Stimulated activated CD4-positive, alpha-beta T cell treated with anti-CD3 and anti-CD28 coated beads, Interleukin-2, amount 100 ng/mL, for 48 hours (primary cell): Measurements from ENCODE around the gene SCYGR5.
"Not testable (repeated sequence)": the region's sequence is repeated elsewhere in the genome, so short reads cannot be mapped to it uniquely, and the experiment has no call there.

Experiments used
- DNase-seq, 2 donors: peaks; one replicate each; pipeline ENCODE4 v3.0.0-alpha.2; 2020

SCYGR5 gene

DNA sequence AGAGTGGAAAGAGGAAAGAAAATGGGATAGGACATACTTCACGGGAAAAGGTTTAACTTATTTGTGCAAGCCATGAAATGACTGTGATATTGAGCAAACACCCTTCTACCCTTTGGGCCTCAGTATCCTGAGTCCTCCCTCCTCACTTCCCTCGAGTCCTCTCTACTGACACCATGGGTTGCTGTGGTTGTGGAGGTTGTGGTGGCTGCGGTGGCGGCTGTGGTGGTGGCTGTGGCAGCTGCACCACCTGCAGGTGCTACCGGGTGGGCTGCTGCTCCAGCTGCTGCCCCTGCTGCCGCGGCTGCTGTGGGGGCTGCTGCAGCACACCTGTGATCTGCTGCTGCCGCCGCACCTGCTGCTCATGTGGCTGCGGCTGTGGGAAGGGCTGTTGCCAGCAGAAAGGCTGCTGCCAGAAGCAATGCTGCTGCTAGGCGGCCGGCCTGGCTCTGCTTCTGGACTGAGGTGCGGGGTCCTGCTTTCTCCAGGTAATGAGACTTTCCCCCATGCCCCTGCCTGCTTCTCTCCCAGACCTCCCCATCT lies at the start of gene SCYGR5:
Gene SCYGR5, plus strand, starts transcription at position 174 of the 540 bp plus-strand sequence. Its CDS starts 0 bp downstream, at position 174.
- DNase-seq: not testable (repeated sequence)

- DNase-seq: no peak
Observed at GRCh38 chr2:227617316-227618230, 49.0 kb upstream of the SCYGR5 start, which contains the start of gene SCYGR4. Gene SCYGR4, plus strand, starts transcription at chr2:227617498. Its CDS starts 0 bp downstream, at chr2:227617498.

DNA sequence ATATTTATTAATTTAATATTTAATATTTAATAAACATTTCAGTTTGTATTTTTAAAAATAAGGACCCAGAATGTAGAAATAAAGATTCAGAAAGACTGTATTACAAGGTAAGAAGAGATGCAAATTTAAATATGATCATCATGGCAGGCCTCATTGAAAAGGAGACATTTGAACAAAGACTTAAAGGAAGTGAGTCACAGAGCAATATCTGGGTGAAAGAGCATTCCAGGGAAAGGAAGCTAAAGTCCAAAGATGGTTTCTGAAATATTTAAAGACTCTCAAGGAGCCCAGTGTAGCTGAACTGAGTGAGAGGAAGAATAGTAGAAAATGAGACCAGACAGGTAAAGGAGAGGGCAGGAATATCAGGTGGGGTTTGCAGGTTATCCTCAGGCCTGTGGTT lies 43.4 kb upstream of the SCYGR5 start:
- no peak for DNase-seq

GRCh38 chr2:227625420-227625819 lies 41.2 kb upstream of the SCYGR5 start:
- DNase-seq: no peak

DNA sequence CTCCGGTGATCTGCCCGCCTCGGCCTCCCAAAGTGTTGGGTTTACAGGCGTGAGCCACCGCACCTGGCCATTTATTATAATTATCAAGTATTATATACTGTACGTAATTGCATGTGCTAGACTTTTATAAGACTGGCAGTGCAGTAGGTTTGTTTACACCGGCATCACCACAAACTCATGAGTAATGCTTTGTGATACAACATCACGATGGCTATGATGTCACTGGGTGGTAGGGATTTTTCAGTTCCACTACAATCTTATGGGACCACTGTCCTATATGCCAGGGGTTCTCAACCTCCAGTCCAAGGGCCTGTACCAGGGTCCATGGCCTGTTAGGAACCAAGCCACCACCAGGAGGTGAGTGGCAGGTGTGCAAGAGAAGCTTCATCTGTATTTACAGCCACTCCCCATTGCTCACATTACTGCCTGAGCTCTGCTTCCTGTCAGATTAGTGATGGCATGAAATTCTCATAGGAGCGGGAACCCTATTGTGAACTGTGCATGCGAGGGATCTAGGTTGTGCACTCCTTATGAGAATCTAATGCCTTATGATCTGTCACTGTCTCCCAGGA lies 39.9 kb upstream of the SCYGR5 start:
- DNase-seq: no peak

GRCh38 chr2:227627769-227628168 lies 38.8 kb upstream of the SCYGR5 start:
- no peak for DNase-seq

DNA sequence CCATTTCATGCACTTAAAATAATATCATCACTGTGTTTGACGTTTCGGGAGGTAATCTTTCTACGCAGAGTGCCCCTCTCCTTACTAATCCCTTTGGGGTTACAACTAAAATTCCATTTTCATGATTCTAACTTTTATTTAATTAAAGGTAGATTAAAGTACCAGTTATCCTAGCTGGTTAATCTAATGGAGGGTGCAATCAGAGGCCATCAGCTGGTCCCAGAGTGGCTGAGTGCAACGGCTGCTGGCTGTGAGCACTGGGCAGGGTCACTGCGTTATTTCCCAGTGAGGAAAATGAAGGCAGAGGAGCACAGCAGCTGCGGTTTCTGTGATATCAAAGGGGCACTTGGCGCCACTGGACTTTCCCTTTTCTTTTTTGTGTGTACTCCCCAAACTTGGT lies 37.2 kb upstream of the SCYGR5 start:
- no peak for DNase-seq

DNA sequence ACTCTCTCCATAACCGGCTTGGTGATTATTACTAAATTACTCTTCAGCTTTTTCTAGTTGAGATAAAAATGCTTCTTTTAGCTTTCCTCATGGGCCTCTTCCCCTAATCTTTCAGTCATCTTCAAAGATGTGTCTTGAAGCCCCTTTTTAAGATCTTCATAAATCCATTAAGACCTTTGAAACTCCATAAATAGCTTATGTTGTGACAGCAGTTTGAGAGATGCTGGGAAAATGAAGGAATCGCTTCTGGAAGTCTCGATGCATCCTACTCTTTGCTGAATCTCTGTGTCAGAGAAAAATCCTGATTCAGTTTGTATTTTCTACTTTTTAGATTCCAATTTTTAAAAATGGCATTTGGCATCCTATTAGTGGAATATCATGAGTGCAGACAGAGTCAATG lies 36.3 kb upstream of the SCYGR5 start:
- DNase-seq: no peak

- no peak for DNase-seq
Observed at GRCh38 chr2:227632827-227633226, 33.8 kb upstream of the SCYGR5 start.

DNA sequence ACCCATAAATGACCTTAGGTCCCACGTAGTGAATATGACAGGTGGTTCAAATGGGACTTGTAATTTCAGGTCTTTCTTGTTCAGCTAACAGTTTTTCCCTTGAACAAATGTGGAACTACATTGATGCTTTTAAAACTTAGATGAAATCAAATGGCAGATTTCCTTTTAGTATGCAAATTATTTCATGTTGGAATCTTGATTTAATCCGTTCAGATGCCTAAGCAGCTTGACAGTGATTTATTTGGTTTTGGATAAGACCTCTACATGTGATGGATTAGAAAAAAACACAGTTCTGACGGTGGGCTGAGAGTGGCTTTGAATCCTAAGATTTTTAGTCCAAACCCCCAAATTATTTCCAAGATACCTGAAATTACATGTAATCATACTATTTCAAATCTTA lies 32.4 kb upstream of the SCYGR5 start:
- DNase-seq: no peak

- no peak for DNase-seq
Observed at GRCh38 chr2:227642656-227643055, 23.9 kb upstream of the SCYGR5 start.

GRCh38 chr2:227643990-227644551 lies 22.5 kb upstream of the SCYGR5 start:
- no peak for DNase-seq

DNA sequence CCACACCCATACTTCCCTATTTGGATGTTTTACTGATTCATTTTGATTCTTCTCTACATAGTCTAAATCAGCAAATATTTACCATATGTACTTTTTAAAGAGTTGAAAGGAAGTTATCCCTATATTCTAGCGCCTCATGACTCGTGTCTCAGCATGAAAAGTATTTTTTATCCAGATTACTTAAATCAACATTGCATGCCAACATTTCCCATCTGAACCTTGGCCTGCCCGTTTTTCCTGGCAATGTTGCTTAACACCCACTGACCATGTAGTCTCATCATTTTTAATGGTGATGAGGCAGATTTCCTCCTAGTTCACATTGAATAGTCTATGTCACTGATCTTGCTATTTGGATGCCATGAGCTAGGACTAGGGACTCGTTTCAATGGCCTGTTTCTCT lies 13.2 kb upstream of the SCYGR5 start:
- no peak for DNase-seq

DNA sequence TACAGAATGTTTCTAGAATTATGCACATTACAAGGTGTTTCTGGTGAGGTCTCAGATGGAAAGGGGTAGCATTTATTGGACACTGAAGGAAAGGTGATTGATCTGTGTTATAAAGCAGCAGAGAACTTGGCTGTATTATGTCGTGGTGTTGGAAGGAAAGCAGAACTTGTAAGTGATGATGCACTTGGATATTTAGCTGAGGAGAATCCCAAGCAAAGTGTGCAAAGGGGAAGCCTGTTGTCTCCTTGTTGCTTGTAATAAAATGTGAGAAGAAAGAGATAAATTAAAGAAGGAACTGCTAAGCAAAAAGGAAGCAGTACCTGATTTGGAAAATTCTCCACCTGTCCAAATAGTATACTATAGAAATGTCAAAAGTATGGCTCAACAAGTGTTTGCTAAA lies 12.2 kb upstream of the SCYGR5 start:
- no peak for DNase-seq

DNA sequence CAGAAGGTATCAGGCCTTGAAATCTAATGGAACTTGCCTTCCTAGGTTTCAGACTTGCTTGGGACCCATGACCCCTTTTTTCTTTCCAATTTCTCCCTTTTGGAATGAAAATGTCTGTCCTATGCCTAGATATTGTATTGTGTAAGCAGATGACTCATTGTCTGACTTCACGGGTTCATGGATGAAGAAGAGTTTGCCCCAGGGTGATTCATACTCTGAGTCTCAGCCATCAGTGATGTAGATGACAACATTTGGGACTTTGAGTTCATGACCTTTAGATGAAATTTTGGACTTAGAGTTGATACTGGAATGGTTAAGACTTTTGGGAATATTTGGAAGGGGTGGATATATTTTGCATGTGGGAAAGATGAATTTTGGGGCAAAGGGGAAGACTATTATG lies 11.2 kb upstream of the SCYGR5 start:
- no peak for DNase-seq

- no peak for DNase-seq
Observed at GRCh38 chr2:227657199-227657845, 9.3 kb upstream of the SCYGR5 start.

- DNase-seq: no peak
Observed at GRCh38 chr2:227661025-227661649, 5.5 kb upstream of the SCYGR5 start.

GRCh38 chr2:227661827-227662226 lies 4.8 kb upstream of the SCYGR5 start:
- no peak for DNase-seq

DNA sequence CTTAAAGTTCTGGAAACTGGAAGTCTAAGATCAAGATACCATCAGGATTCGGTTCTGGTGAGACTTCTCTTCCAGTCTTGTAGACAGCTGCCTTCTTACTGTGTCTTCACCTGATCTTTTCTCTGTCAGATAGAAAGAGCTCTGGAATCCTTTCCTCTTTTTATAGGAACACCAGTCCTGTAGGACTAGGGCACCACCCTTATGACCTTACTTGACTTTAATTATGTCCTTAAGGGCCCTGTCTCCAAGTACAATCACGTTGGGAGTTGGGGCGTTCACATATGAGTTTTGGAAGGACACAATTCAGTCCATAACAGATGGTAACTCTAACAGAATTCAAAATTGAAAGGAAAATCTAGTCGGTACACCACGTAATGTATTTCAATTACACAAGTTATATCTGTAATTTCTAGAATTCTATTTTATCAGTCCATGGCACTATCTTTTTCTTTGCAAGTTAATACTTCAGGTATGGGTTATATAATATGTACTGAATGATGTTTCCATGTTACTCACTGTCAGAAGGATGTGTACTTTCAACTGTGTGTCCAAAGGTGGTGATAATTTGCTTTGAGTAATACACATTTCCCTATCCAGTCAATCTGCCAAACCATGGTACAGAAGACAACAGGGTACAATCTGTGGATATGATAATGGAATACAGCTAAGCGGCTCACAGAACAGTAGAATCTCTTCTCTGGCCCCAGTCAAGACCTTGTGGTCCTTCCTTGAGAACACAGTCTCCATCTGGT lies 1.2 kb upstream of the SCYGR5 start:
- DNase-seq: no peak

DNA sequence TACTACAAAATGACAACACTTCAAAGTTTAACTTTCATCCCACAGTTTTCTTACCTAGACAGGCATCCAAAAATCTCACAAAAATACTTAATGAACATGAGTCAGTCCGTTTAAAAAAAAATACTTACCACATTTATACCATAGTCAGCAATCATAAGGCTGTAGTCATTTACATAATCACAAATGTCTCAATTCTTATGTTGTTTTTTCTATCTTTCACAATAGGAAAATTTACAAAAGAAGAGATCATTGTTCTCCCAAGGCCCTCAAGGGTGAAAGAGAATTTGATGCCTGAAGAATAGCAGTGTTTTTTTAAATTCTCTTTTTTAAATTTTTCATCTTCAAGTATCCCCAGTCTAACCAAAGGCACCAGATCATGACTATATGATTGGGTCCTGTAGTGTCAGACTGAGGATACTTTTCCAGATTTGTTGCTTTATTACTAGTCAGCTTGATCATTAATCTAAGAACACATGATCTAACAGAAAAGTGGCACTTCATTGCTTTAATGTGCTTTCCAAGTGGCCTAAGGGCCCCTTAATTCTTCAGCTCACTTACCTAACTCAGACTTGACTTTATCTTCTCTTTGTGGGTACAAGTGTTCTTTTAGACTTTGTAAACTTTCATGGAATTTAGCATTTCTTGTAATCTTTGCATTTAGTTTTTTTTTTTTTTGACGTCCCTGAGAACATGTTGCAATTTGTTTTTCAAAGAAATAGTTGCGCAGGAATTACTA lies 4.7 kb downstream of the SCYGR5 start:
- no peak for DNase-seq

- not testable (repeated sequence) for DNase-seq
Observed at GRCh38 chr2:227673620-227674019, 7.0 kb downstream of the SCYGR5 start.
